ENCODE measurements around the gene ITPKC. TPM values are rescaled to one million over a fixed set of nuclear protein-coding genes. Genes with fewer than 3 reads are reported as not detected.
A peak's percentile ranks its signal among the peaks of the same experiment; 100 is the strongest.

Gene ITPKC
- total and polyA plus RNA-seq, 9 of the 15 experiments (the other 6 are each of a cell fraction or from before 2014, with no cell fraction given), result 0.08 to 9.3 (median 5.8) TPM

DNA sequence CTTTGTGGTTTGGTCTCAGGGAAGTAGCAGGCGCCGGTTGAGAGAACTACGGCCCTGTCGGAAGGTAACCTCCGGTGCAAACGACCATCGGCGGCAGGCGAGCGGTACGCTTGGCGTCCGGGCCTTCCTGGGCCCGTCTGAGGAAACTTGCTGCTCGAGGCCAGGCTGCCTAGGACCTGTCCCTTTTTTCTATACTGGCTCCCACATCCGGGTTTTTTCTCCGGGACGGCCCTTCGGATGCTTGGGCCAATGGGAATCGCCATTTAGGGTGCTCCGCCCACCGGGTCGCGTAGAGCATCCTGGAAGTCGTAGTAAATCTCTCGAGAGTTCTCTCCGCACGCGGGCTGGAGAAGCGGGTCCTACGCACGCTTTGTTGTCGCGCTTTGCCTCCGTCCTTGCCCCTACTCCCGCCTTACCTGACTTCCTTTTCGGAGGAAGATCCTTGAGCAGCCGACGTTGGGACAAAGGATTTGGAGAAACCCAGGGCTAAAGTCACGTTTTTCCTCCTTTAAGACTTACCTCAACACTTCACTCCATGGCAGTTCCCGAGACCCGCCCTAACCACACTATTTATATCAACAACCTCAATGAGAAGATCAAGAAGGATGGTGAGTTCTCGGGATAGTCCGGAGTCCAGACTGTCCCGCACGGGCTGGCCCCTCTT, 34.1 kb downstream of the ITPKC start, which contains the start of gene SNRPA (continued):
- peak; percentile 68; the same call in 1 of the 2 replicates for TF ChIP-seq BHLHE40 (IDR thresholded peaks at IDR 0.05; ENCODE audit: low read length)
- TF ChIP-seq CREB1 (IDR thresholded peaks at IDR 0.05), result peak; percentile 64; the same call in 1 of the 2 replicates
- peak; percentile 14; the same call in 1 of the 2 replicates for TF ChIP-seq CREB1 (CRISPR knock-in tag; IDR thresholded peaks at IDR 0.05)
- TF ChIP-seq KLF1 (tag; IDR thresholded peaks at IDR 0.05), result no peak
- TF ChIP-seq, protein P1, sequence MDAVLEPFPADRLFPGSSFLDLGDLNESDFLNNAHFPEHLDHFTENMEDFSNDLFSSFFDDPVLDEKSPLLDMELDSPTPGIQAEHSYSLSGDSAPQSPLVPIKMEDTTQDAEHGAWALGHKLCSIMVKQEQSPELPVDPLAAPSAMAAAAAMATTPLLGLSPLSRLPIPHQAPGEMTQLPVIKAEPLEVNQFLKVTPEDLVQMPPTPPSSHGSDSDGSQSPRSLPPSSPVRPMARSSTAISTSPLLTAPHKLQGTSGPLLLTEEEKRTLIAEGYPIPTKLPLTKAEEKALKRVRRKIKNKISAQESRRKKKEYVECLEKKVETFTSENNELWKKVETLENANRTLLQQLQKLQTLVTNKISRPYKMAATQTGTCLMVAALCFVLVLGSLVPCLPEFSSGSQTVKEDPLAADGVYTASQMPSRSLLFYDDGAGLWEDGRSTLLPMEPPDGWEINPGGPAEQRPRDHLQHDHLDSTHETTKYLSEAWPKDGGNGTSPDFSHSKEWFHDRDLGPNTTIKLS (IDR thresholded peaks at IDR 0.05; ENCODE audit: borderline replicate concordance, low read depth), result peak; percentile 40; the same call in 1 of the 2 replicates
- TF ChIP-seq DPF2 (IDR thresholded peaks at IDR 0.05), result 0 out of 2 replicates have a peak, but pooled peaks have one; percentile 28
- no peak; the same call in 1 of the 2 replicates for TF ChIP-seq TEAD4 (IDR thresholded peaks at IDR 0.05; ENCODE audit: low read length)
- no peak for TF ChIP-seq TEAD4 (CRISPR knock-in tag; IDR thresholded peaks at IDR 0.05; ENCODE audit: borderline replicate concordance)
- peak; percentile 85 for TF ChIP-seq SUPT5H (IDR thresholded peaks at IDR 0.05)
- peak; percentile 1 for TF ChIP-seq MEIS2 (IDR thresholded peaks at IDR 0.05; ENCODE audit: partially characterized antibody)
- no peak for TF ChIP-seq ZEB2 (IDR thresholded peaks at IDR 0.05)
- TF ChIP-seq L3MBTL2 (IDR thresholded peaks at IDR 0.05), result peak; percentile 83
- peak; percentile 83 for TF ChIP-seq ZNF134 (CRISPR knock-in tag; conservative IDR thresholded peaks at IDR 0.05)
- no peak for TF ChIP-seq ZNF586 (CRISPR knock-in tag; conservative IDR thresholded peaks at IDR 0.05)
- TF ChIP-seq, protein P2, sequence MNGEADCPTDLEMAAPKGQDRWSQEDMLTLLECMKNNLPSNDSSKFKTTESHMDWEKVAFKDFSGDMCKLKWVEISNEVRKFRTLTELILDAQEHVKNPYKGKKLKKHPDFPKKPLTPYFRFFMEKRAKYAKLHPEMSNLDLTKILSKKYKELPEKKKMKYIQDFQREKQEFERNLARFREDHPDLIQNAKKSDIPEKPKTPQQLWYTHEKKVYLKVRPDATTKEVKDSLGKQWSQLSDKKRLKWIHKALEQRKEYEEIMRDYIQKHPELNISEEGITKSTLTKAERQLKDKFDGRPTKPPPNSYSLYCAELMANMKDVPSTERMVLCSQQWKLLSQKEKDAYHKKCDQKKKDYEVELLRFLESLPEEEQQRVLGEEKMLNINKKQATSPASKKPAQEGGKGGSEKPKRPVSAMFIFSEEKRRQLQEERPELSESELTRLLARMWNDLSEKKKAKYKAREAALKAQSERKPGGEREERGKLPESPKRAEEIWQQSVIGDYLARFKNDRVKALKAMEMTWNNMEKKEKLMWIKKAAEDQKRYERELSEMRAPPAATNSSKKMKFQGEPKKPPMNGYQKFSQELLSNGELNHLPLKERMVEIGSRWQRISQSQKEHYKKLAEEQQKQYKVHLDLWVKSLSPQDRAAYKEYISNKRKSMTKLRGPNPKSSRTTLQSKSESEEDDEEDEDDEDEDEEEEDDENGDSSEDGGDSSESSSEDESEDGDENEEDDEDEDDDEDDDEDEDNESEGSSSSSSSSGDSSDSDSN (IDR thresholded peaks at IDR 0.05; ENCODE audit: borderline replicate concordance in 1 of 2, low read depth in 2 of 2, low read length in 2 of 2), result no peak
- TF ChIP-seq CBX1 (IDR thresholded peaks at IDR 0.05; ENCODE audit: low read depth), result 0 out of 2 replicates have a peak, but pooled peaks have one; percentile 35
- TF ChIP-seq, protein P3, sequence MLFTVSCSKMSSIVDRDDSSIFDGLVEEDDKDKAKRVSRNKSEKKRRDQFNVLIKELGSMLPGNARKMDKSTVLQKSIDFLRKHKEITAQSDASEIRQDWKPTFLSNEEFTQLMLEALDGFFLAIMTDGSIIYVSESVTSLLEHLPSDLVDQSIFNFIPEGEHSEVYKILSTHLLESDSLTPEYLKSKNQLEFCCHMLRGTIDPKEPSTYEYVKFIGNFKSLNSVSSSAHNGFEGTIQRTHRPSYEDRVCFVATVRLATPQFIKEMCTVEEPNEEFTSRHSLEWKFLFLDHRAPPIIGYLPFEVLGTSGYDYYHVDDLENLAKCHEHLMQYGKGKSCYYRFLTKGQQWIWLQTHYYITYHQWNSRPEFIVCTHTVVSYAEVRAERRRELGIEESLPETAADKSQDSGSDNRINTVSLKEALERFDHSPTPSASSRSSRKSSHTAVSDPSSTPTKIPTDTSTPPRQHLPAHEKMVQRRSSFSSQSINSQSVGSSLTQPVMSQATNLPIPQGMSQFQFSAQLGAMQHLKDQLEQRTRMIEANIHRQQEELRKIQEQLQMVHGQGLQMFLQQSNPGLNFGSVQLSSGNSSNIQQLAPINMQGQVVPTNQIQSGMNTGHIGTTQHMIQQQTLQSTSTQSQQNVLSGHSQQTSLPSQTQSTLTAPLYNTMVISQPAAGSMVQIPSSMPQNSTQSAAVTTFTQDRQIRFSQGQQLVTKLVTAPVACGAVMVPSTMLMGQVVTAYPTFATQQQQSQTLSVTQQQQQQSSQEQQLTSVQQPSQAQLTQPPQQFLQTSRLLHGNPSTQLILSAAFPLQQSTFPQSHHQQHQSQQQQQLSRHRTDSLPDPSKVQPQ (CRISPR knock-in tag; IDR thresholded peaks at IDR 0.05; ENCODE audit: borderline replicate concordance), result no peak
- no peak for TF ChIP-seq ZNF174 (CRISPR knock-in tag; IDR thresholded peaks at IDR 0.05)
- TF ChIP-seq, protein P4, sequence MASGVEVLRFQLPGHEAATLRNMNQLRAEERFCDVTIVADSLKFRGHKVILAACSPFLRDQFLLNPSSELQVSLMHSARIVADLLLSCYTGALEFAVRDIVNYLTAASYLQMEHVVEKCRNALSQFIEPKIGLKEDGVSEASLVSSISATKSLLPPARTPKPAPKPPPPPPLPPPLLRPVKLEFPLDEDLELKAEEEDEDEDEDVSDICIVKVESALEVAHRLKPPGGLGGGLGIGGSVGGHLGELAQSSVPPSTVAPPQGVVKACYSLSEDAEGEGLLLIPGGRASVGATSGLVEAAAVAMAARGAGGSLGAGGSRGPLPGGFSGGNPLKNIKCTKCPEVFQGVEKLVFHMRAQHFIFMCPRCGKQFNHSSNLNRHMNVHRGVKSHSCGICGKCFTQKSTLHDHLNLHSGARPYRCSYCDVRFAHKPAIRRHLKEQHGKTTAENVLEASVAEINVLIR (CRISPR knock-in tag; IDR thresholded peaks at IDR 0.05), result no peak
- TF ChIP-seq POLR2A (conservative IDR thresholded peaks at IDR 0.05), result peak; percentile 93
- no peak for TF ChIP-seq BRF1 (IDR thresholded peaks at IDR 0.05; ENCODE audit: borderline replicate concordance, extremely low read depth, insufficient read length)
- TF ChIP-seq EP400 (IDR thresholded peaks at IDR 0.05), result peak; percentile 71
- no peak for TF ChIP-seq RHOXF2B (CRISPR knock-in tag; conservative IDR thresholded peaks at IDR 0.05)
- no peak for TF ChIP-seq ZNF695 (CRISPR knock-in tag; IDR thresholded peaks at IDR 0.05)
